NCI-H146 treated with DMSO at 0.1 percent for 48 hours (cell line): ENCODE measurements around the gene COMMD10.
"Not testable (repeated sequence)": the region's sequence is repeated elsewhere in the genome, so short reads cannot be mapped to it uniquely, and the experiment has no call there.

Experiments used
- DNase-seq: peaks from one replicate; lab custom pipeline; 2025; ENCODE audit not compliant: unreplicated experiment; lab: John Stamatoyannopoulos, UW

COMMD10 gene

DNA sequence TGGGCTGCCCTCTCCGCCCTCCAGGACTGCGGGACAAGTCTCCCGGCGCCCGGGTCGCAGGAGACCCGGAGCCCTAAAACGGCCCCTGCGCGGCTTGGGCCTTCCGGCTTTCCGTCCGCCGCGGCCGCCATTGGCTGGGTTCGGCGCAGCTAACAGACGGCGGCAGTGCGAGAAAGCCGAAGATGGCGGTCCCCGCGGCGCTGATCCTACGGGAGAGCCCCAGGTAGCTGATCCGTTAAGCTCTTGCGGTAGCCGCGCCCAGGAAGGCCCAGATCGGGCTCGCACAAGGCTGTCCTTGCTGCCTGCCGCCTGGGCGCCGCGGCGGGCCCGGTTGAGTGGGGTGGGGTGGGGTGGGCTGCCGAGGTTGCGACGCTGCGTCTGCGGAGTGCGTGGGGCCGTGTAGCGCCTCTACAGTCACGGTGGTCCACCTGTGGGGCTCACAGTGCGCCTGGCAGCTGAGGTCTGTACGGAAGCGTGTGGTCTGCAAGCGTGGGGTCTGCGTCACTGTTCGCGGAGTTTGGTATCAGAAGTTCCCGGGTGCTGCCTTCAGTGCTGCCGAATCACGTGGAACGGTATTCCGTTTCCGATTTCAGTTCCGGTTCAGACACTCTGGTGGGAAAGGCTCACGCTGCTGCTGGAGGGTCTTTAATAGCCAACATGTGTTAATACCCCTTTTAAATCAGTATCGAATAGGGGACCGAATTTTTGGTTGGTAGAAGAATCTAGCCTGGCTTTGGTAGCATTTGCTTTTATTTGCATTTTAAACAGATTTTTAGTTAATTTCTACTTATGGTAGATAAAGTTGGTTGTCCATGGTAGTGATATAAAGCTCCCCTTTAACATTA, at the start of gene COMMD10:
Gene COMMD10, plus strand, starts transcription at position 155 of the 845 bp plus-strand sequence.
- peak; percentile 49 for DNase-seq

GRCh38 chr5:116035123-116035522, 49.7 kb upstream of the COMMD10 start:
- no peak for DNase-seq

GRCh38 chr5:116037236-116037822, 47.5 kb upstream of the COMMD10 start:
- DNase-seq: no peak

GRCh38 chr5:116038817-116039216, 46.0 kb upstream of the COMMD10 start:
- no peak for DNase-seq

GRCh38 chr5:116042375-116042774, 42.5 kb upstream of the COMMD10 start:
- no peak for DNase-seq

- no peak for DNase-seq
Observed at GRCh38 chr5:116044073-116044472, 40.8 kb upstream of the COMMD10 start.

DNA sequence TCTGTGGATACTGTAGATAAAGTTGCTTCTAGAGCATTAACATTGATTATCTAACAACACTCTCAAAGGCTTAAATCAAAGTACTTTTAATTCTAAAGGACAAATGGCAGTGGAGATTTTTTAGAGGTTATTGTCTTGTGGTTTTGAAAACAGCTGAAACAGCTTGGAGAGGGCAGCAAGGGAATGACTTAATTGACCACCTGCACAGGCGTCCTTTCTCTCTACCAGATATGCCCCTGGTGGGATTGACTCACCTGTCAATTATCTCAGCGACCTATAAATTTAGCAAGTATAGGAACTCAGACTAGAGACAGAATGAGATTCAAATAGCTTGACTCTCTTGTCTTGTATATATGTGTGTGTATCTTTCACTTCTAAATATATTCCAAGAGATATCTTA, 39.0 kb upstream of the COMMD10 start:
- DNase-seq: no peak

DNA sequence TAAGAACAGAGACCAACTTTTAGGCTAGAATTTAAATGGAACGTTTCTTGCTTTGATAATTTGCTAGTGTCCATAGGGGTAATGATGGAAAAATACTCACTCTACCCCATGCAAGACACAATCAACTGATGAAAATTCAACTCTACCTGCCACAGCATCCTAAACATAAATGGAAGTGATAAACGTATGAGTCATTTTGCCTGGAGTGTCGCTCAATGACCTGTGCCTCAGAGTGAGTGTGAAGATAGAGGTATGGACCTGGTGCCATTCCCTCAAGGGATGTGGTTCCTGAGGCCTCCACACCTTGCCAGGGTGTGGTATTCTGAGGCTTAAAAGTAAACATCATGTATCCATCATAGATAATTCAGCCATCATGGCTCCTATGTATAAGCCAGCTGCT, 38.6 kb upstream of the COMMD10 start:
- DNase-seq: no peak

- DNase-seq: no peak
Observed at GRCh38 chr5:116046823-116047222, 38.0 kb upstream of the COMMD10 start.

DNA sequence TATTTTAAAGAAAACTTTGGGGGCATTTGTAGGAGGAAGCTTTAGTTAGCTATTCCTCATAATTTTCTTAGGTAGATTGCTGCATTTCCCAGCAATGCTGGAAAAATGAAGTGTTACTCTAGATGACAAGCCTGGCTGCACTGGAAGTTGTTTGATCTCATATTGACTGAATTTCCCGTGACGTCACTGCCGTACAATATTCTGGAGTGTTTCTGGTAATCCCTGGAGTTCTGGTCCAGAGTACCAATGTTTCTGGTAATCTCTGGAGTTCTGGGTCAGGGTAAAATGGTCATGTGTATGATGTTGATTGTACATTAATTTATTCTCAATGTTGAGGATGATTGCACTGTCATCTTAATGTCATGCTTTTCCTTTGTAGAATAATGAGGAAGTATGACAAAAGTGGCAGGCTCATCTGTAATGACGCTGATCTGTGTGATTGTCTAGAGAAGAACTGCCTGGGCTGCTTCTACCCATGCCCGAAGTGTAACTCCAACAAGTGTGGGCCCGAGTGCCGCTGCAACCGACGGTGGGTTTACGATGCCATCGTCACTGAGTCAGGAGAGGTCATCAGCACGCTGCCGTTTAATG, 26.4 kb upstream of the COMMD10 start:
- DNase-seq: no peak

DNA sequence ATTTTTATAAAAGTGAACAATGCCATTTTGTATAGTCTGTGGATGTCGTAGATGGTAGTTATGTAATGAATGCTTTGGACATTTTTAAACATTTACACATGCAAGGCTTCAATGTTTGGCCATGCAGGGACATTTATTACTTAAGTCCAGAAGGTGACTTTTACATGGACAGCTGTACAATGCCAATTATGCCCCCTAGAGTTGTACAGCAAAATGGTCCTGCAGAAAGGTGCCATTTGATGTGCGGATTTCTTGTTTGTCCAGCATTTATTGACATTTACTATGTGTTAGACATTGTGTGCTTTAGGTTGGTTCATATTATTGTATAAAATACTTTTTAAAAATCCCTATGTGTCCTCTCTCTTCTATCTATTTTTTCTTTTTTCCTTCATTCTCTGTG, 22.5 kb upstream of the COMMD10 start:
- DNase-seq: no peak

DNA sequence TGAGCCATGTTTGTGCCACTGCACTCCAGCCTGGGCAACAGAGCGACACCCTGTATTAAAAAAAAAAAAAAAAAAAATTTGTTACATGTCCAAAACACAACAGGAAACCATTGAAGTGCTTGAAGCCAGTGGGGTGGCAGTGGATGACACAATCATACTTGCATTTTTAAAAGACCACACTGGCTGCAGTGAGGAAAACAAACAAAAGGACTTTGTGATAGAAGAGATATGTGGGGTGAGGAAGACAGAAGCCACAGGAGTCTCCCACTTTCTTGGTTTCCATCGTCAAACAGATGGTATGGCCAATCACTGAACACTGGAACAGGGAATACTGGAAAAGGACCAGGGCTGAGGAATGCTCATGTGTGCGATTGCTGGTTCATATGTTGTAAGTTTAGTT, 20.9 kb upstream of the COMMD10 start:
- no peak for DNase-seq

DNA sequence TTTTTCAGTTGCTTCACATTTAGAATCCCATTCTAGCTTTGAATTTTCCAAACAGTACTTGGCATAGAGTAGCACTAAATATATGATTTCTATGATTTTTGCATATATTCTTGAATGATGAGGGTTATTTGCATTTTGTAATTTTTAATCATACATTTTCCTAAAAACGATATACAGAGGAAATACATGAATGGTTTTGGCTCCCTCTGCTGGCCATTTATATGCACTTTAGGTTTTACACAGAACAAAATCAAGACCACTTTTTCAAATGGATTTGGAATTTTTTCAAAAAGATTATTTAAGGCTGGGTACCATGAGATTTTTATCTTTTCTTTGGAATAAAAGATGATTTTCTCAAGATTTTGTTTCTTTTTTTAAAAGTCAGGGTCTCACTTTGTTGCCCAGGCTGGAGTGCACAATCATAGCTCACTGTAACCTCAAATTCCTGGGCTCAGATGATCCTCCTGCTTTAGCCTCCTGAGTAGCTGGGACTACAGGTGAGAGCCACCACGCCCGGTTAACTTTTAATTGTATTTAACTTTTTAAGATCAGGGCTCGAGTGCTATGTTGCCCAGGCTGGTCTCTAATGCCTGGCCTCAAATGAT, 16.7 kb upstream of the COMMD10 start:
- peak; percentile 16 for DNase-seq

- no peak for DNase-seq
Observed at GRCh38 chr5:116071211-116071610, 13.6 kb upstream of the COMMD10 start.

- DNase-seq: no peak
Observed at GRCh38 chr5:116075191-116075831, 9.5 kb upstream of the COMMD10 start.

GRCh38 chr5:116076496-116076895, 8.3 kb upstream of the COMMD10 start:
- DNase-seq: no peak

DNA sequence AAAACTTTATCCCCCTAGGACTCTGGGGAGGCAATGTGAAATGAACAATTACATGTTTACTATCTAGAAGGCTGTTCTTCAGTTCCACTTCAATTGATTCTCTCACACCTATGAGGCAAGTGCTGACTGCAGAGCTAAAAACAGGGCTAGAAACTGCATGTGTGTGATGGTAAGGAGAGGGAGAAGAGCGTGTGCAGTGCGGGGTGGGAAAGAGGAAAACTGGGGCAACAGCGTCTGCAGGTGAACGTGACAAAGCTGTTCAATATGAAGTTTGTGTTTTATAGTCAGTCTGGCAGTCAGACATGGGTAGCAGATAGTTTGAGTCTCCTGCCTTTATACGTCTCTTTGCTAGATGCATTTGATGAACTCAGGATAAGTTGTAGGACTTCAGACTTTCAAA, 6.6 kb upstream of the COMMD10 start:
- no peak for DNase-seq

GRCh38 chr5:116084287-116084691, 536 bp upstream of the COMMD10 start:
- peak; percentile 15 for DNase-seq

- DNase-seq: not testable (repeated sequence)
Observed at GRCh38 chr5:116086309-116086708, 1.5 kb downstream of the COMMD10 start.

DNA sequence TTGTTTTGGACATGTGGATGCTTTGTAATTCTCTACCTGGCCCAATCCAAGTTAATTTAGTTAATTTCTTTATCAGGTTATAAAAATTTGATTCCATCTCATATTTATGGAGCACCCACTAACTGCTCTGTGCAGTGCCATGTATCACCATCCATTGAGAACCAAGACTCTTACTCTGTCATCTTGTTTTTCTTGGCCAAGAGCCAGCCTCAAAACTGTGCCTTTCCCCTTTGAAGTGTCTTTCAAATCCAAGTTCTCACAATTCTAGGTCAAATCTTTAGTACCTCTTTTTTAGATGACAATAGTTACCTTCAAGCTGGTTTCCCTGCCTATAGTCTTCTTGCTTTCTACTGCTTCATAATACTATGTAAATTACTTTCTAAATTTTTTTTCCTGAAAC, 3.2 kb downstream of the COMMD10 start:
- DNase-seq: no peak

- no peak for DNase-seq
Observed at GRCh38 chr5:116090302-116090701, 5.5 kb downstream of the COMMD10 start.
